ENCODE data around the gene GPR132. TPM values are rescaled to one million over a fixed set of nuclear protein-coding genes. Genes with fewer than 3 reads are reported as not detected.

GPR132 gene
- total and polyA plus RNA-seq, 10 of the 15 experiments (the other 5 are each of a cell fraction or from before 2014, with no cell fraction given), result 1.9 to 49.3 (median 20.4) TPM

GRCh38 chr14:105067140-105067968 is 2.1 kb upstream of the GPR132 start (continued):
- TF ChIP-seq PRDM15 (CRISPR knock-in tag; IDR thresholded peaks at IDR 0.05) (no peak), YY1 (IDR thresholded peaks at IDR 0.05; ENCODE audit: low read depth, low read length) (no peak), RELB (IDR thresholded peaks at IDR 0.05; ENCODE audit: low read depth) (peak; percentile 43; the same call in 1 of the 2 replicates), ZSCAN29 (IDR thresholded peaks at IDR 0.05) (no peak), CBX5 (IDR thresholded peaks at IDR 0.05; ENCODE audit: low read depth) (no peak), EZH2 (IDR thresholded peaks at IDR 0.05; ENCODE audit: borderline replicate concordance, control insufficient read depth, low read depth, low read length) (no peak), KAT2A (conservative IDR thresholded peaks at IDR 0.05; ENCODE audit: control insufficient read depth, low read depth, low read length) (no peak), NRF1 (conservative IDR thresholded peaks at IDR 0.05; ENCODE audit: low read depth, low read length) (no peak), BRCA1 (IDR thresholded peaks at IDR 0.05; ENCODE audit: low read depth, low read length) (no peak), MAX (IDR thresholded peaks at IDR 0.05; ENCODE audit: low read depth, low read length) (no peak; the same call in 1 of the 2 replicates), SKIL (IDR thresholded peaks at IDR 0.05; ENCODE audit: low read depth, poor library complexity, severe bottlenecking) (no peak), WRNIP1 (IDR thresholded peaks at IDR 0.05; ENCODE audit: borderline replicate concordance, low read depth, low read length) (no peak), HSF1 (IDR thresholded peaks at IDR 0.05; ENCODE audit: low read depth, low read length) (no peak), ZBTB33 (IDR thresholded peaks at IDR 0.05) (no peak), KLF5 (IDR thresholded peaks at IDR 0.05; ENCODE audit: partially characterized antibody) (no peak), EP300 (IDR thresholded peaks at IDR 0.05; ENCODE audit: borderline replicate concordance in 1 of 2, control insufficient read depth in 1 of 2, low read depth in 2 of 2, low read length in 2 of 2) (no peak), NR2C1 (IDR thresholded peaks at IDR 0.05) (no peak)
